ENCODE measurements around the gene NSUN7.
"Not testable (repeated sequence)": the region's sequence is repeated elsewhere in the genome, so short reads cannot be mapped to it uniquely, and the experiment has no call there.

NSUN7 gene

GRCh38 chr4:40749717-40750460 is at the start of gene NSUN7:
NSUN7 (plus strand) TSS chr4:40749955; CDS start chr4:40750694, 739 bp downstream.
- TF ChIP-seq CTCF (IDR thresholded peaks at IDR 0.05; ENCODE audit: extremely low read depth, missing control alignments): no peak
- peak; percentile 47 for DNase-seq (ENCODE audit: low spot score)

- no peak for TF ChIP-seq CTCF (IDR thresholded peaks at IDR 0.05; ENCODE audit: extremely low read depth, missing control alignments)
- DNase-seq (ENCODE audit: low spot score): no peak
These were observed 47.5 kb upstream of the NSUN7 start for GRCh38 chr4:40702137-40702799.

- TF ChIP-seq CTCF (IDR thresholded peaks at IDR 0.05; ENCODE audit: extremely low read depth, missing control alignments): no peak
- no peak for DNase-seq (ENCODE audit: low spot score)
These were observed 47.0 kb upstream of the NSUN7 start for GRCh38 chr4:40702800-40703151.

- TF ChIP-seq CTCF (IDR thresholded peaks at IDR 0.05; ENCODE audit: extremely low read depth, missing control alignments): no peak
These were observed 45.7 kb upstream of the NSUN7 start for GRCh38 chr4:40704073-40704472.

GRCh38 chr4:40710484-40711254 is 39.1 kb upstream of the NSUN7 start:
- no peak for DNase-seq (ENCODE audit: low spot score)
- TF ChIP-seq CTCF (IDR thresholded peaks at IDR 0.05; ENCODE audit: extremely low read depth, missing control alignments): no peak

More at GRCh38 chr4:40704073-40704472, 45.7 kb upstream of the NSUN7 start:
- DNase-seq (ENCODE audit: low spot score): no peak

- not testable (repeated sequence) for DNase-seq (ENCODE audit: low spot score)
These were observed 36.8 kb upstream of the NSUN7 start for GRCh38 chr4:40713001-40713400.

GRCh38 chr4:40713798-40714197 is 36.0 kb upstream of the NSUN7 start:
- no peak for DNase-seq (ENCODE audit: low spot score)
- no peak for TF ChIP-seq CTCF (IDR thresholded peaks at IDR 0.05; ENCODE audit: extremely low read depth, missing control alignments)

Data from GM20000 (cell line).